Peyer's patch (tissue), 4 donors: ENCODE data around the gene BLOC1S5.

Source experiments
- CTCF ChIP-seq, 6 experiments: fragments of 450-650 bp in 4 of 6; fragments of 200-600 bp in 2 of 6; sonication (generic) in 1 of 6; IDR thresholded peaks; one replicate each; pipeline ENCODE4 v1.5.1; 2017 to 2019; ENCODE audit warnings: antibody characterized with exemption in 6 of 6, mild to moderate bottlenecking in 3 of 6, moderate library complexity in 1 of 6
- POLR2A ChIP-seq, 2 donors: fragments of 450-650 bp; IDR thresholded peaks; one replicate each; pipeline ENCODE4 v1.5.1; 2017; ENCODE audit warnings: antibody characterized with exemption in 2 of 2, mild to moderate bottlenecking in 2 of 2, moderate library complexity in 2 of 2

DNA sequence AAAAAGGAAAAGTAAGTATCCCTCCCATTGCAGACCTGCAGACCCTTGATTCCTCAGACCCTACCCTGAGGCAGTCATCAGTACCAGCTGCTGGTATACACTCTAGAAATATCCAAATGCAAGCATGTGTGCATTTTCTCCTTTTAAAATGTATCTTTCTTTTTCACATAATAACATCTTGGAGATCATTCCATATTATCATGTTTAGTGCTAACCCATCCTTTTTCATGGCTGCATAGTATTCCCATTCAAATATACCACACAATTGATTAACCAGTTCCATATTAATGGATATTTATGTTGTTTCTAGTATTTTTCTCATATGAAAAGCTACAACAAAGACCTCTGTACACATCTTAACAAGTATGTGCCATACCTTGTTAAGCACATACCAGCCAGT, 70.8 kb downstream of the BLOC1S5 start:
- TF ChIP-seq CTCF (IDR thresholded peaks at IDR 0.05) (no peak), POLR2A (IDR thresholded peaks at IDR 0.05) (no peak)
